ENCODE data around the gene SYT9.

The SYT9 gene

GRCh38 chr11:7270233-7270865 lies 18.6 kb downstream of the SYT9 start:
- H3K36me3 ChIP-seq (ENCODE audit: control insufficient read depth, insufficient read depth, low read length), result no peaks in the 10 kb centered on the region
- H3K4me1 ChIP-seq (ENCODE audit: control insufficient read depth, insufficient read depth, low read length), result no peaks in the 10 kb centered on the region
- H3K4me3 ChIP-seq (ENCODE audit: insufficient read depth, low read depth, low read length), result no peak overlapping the region
- no peaks in the 10 kb centered on the region for H3K27me3 ChIP-seq (ENCODE audit: control insufficient read depth, insufficient read depth, low read length, poor library complexity, severe bottlenecking)
- H3K9me3 ChIP-seq (ENCODE audit: control insufficient read depth, low read length), result no peaks in the 10 kb centered on the region
- 92 to 98% methylated on average over 3 of the region's 3 CpGs for WGBS, 2 experiments
- no peak overlapping the region for H3K27ac ChIP-seq (ENCODE audit: insufficient read depth, low read depth, low read length, poor library complexity, severe bottlenecking)

- WGBS, 2 experiments, result 66 to 82% methylated on average over 1 to 2 of the region's 2 CpGs
- Histone ChIP-seq H3K4me3 (ENCODE audit: insufficient read depth, low read depth, low read length) (no peak overlapping the region), H3K27ac (ENCODE audit: insufficient read depth, low read depth, low read length, poor library complexity, severe bottlenecking) (no peak overlapping the region), H3K27me3 (ENCODE audit: control insufficient read depth, insufficient read depth, low read length, poor library complexity, severe bottlenecking) (no peaks in the 10 kb centered on the region), H3K4me1 (ENCODE audit: control insufficient read depth, insufficient read depth, low read length) (no peaks in the 10 kb centered on the region), H3K9me3 (ENCODE audit: control insufficient read depth, low read length) (no peaks in the 10 kb centered on the region), H3K36me3 (ENCODE audit: control insufficient read depth, insufficient read depth, low read length) (no peaks in the 10 kb centered on the region)
These were observed 20.7 kb downstream of the SYT9 start for GRCh38 chr11:7272373-7272772.

GRCh38 chr11:7275133-7275532 lies 23.4 kb downstream of the SYT9 start:
- Histone ChIP-seq H3K36me3 (ENCODE audit: control insufficient read depth, insufficient read depth, low read length) (no peaks in the 10 kb centered on the region), H3K27me3 (ENCODE audit: control insufficient read depth, insufficient read depth, low read length, poor library complexity, severe bottlenecking) (no peaks in the 10 kb centered on the region), H3K9me3 (ENCODE audit: control insufficient read depth, low read length) (no peaks in the 10 kb centered on the region), H3K4me1 (ENCODE audit: control insufficient read depth, insufficient read depth, low read length) (no peaks in the 10 kb centered on the region), H3K4me3 (ENCODE audit: insufficient read depth, low read depth, low read length) (no peak overlapping the region), H3K27ac (ENCODE audit: insufficient read depth, low read depth, low read length, poor library complexity, severe bottlenecking) (no peak overlapping the region)

GRCh38 chr11:7278314-7278917 lies 26.7 kb downstream of the SYT9 start:
- Histone ChIP-seq H3K27me3 (ENCODE audit: control insufficient read depth, insufficient read depth, low read length, poor library complexity, severe bottlenecking) (no peaks in the 10 kb centered on the region), H3K36me3 (ENCODE audit: control insufficient read depth, insufficient read depth, low read length) (no peaks in the 10 kb centered on the region), H3K4me3 (ENCODE audit: insufficient read depth, low read depth, low read length) (no peak overlapping the region), H3K4me1 (ENCODE audit: control insufficient read depth, insufficient read depth, low read length) (no peaks in the 10 kb centered on the region), H3K9me3 (ENCODE audit: control insufficient read depth, low read length) (no peaks in the 10 kb centered on the region), H3K27ac (ENCODE audit: insufficient read depth, low read depth, low read length, poor library complexity, severe bottlenecking) (no peak overlapping the region)
- 63 to 74% methylated on average over 3 of the region's 3 CpGs for WGBS, 2 experiments

GRCh38 chr11:7279676-7280075 lies 28.0 kb downstream of the SYT9 start:
- WGBS, 2 experiments, result 86 to 100% methylated on average over 1 of the region's 1 CpG
- H3K27ac ChIP-seq (ENCODE audit: insufficient read depth, low read depth, low read length, poor library complexity, severe bottlenecking), result no peak overlapping the region
- H3K36me3 ChIP-seq (ENCODE audit: control insufficient read depth, insufficient read depth, low read length), result no peaks in the 10 kb centered on the region
- no peaks in the 10 kb centered on the region for H3K4me1 ChIP-seq (ENCODE audit: control insufficient read depth, insufficient read depth, low read length)
- no peaks in the 10 kb centered on the region for H3K9me3 ChIP-seq (ENCODE audit: control insufficient read depth, low read length)
- H3K27me3 ChIP-seq (ENCODE audit: control insufficient read depth, insufficient read depth, low read length, poor library complexity, severe bottlenecking), result no peaks in the 10 kb centered on the region
- no peak overlapping the region for H3K4me3 ChIP-seq (ENCODE audit: insufficient read depth, low read depth, low read length)

- 95 to 96% methylated on average over 1 of the region's 1 CpG for WGBS, 2 experiments
- Histone ChIP-seq H3K4me3 (ENCODE audit: insufficient read depth, low read depth, low read length) (no peak overlapping the region), H3K27ac (ENCODE audit: insufficient read depth, low read depth, low read length, poor library complexity, severe bottlenecking) (no peak overlapping the region), H3K9me3 (ENCODE audit: control insufficient read depth, low read length) (no peaks in the 10 kb centered on the region), H3K4me1 (ENCODE audit: control insufficient read depth, insufficient read depth, low read length) (no peaks in the 10 kb centered on the region), H3K27me3 (ENCODE audit: control insufficient read depth, insufficient read depth, low read length, poor library complexity, severe bottlenecking) (no peaks in the 10 kb centered on the region), H3K36me3 (ENCODE audit: control insufficient read depth, insufficient read depth, low read length) (no peaks in the 10 kb centered on the region)
These were observed 29.4 kb downstream of the SYT9 start for GRCh38 chr11:7281079-7281478.

GRCh38 chr11:7281809-7282208 lies 30.1 kb downstream of the SYT9 start:
- WGBS, 2 experiments, result 80 to 100% methylated on average over 1 of the region's 1 CpG

GRCh38 chr11:7286178-7286577 lies 34.5 kb downstream of the SYT9 start:
- no peak overlapping the region for H3K4me3 ChIP-seq (ENCODE audit: insufficient read depth, low read depth, low read length)
- H3K27ac ChIP-seq (ENCODE audit: insufficient read depth, low read depth, low read length, poor library complexity, severe bottlenecking), result no peak overlapping the region
- WGBS, 2 experiments, result 88 to 92% methylated on average over 1 of the region's 1 CpG
- H3K27me3 ChIP-seq (ENCODE audit: control insufficient read depth, insufficient read depth, low read length, poor library complexity, severe bottlenecking), result no peaks in the 10 kb centered on the region
- H3K36me3 ChIP-seq (ENCODE audit: control insufficient read depth, insufficient read depth, low read length), result no peaks in the 10 kb centered on the region
- no peaks in the 10 kb centered on the region for H3K9me3 ChIP-seq (ENCODE audit: control insufficient read depth, low read length)
- H3K4me1 ChIP-seq (ENCODE audit: control insufficient read depth, insufficient read depth, low read length), result no peaks in the 10 kb centered on the region

More at GRCh38 chr11:7281809-7282208, 30.1 kb downstream of the SYT9 start:
- Histone ChIP-seq H3K27me3 (ENCODE audit: control insufficient read depth, insufficient read depth, low read length, poor library complexity, severe bottlenecking) (no peaks in the 10 kb centered on the region), H3K9me3 (ENCODE audit: control insufficient read depth, low read length) (no peaks in the 10 kb centered on the region), H3K4me3 (ENCODE audit: insufficient read depth, low read depth, low read length) (no peak overlapping the region), H3K4me1 (ENCODE audit: control insufficient read depth, insufficient read depth, low read length) (no peaks in the 10 kb centered on the region), H3K36me3 (ENCODE audit: control insufficient read depth, insufficient read depth, low read length) (no peaks in the 10 kb centered on the region), H3K27ac (ENCODE audit: insufficient read depth, low read depth, low read length, poor library complexity, severe bottlenecking) (no peak overlapping the region)

GRCh38 chr11:7291100-7291829 lies 39.6 kb downstream of the SYT9 start:
- no peaks in the 10 kb centered on the region for H3K36me3 ChIP-seq (ENCODE audit: control insufficient read depth, insufficient read depth, low read length)
- WGBS, 2 experiments, result 86 to 98% methylated on average over 1 to 2 of the region's 2 CpGs
- no peaks in the 10 kb centered on the region for H3K4me1 ChIP-seq (ENCODE audit: control insufficient read depth, insufficient read depth, low read length)
- no peak overlapping the region for H3K4me3 ChIP-seq (ENCODE audit: insufficient read depth, low read depth, low read length)
- H3K9me3 ChIP-seq (ENCODE audit: control insufficient read depth, low read length), result no peaks in the 10 kb centered on the region
- H3K27ac ChIP-seq (ENCODE audit: insufficient read depth, low read depth, low read length, poor library complexity, severe bottlenecking), result no peak overlapping the region
- H3K27me3 ChIP-seq (ENCODE audit: control insufficient read depth, insufficient read depth, low read length, poor library complexity, severe bottlenecking), result no peaks in the 10 kb centered on the region

GRCh38 chr11:7292922-7293321 lies 41.2 kb downstream of the SYT9 start:
- H3K27ac ChIP-seq (ENCODE audit: insufficient read depth, low read depth, low read length, poor library complexity, severe bottlenecking), result no peak overlapping the region
- 92 to 93% methylated on average over 2 of the region's 2 CpGs for WGBS, 2 experiments

More at GRCh38 chr11:7292922-7293321, 41.2 kb downstream of the SYT9 start:
- H3K36me3 ChIP-seq (ENCODE audit: control insufficient read depth, insufficient read depth, low read length), result no peaks in the 10 kb centered on the region
- H3K9me3 ChIP-seq (ENCODE audit: control insufficient read depth, low read length), result no peaks in the 10 kb centered on the region
- no peak overlapping the region for H3K4me3 ChIP-seq (ENCODE audit: insufficient read depth, low read depth, low read length)
- no peaks in the 10 kb centered on the region for H3K27me3 ChIP-seq (ENCODE audit: control insufficient read depth, insufficient read depth, low read length, poor library complexity, severe bottlenecking)
- H3K4me1 ChIP-seq (ENCODE audit: control insufficient read depth, insufficient read depth, low read length), result no peaks in the 10 kb centered on the region

Measured in ectodermal cell (in vitro differentiated cells).